Activated naive CD4-positive, alpha-beta T cell (primary cell): ENCODE measurements around the gene TRRAP.

Source experiments
- DNase-seq, 4 experiments: peaks; one replicate each; lab custom pipeline; 2025; lab: John Stamatoyannopoulos, UW

The TRRAP gene

GRCh38 chr7:98990356-98990755 lies 112.0 kb downstream of the TRRAP start:
- no peak for DNase-seq

- no peak for DNase-seq
These were observed 112.8 kb downstream of the TRRAP start for GRCh38 chr7:98991141-98991540.

- no peak for DNase-seq
These were observed 113.7 kb downstream of the TRRAP start for GRCh38 chr7:98992076-98992475.

- DNase-seq = no peak
These were observed 114.9 kb downstream of the TRRAP start for GRCh38 chr7:98993024-98993897.

GRCh38 chr7:98994046-98994944 lies 116.0 kb downstream of the TRRAP start:
- DNase-seq = no peak

- DNase-seq = no peak
These were observed 116.8 kb downstream of the TRRAP start for GRCh38 chr7:98995111-98995510.

GRCh38 chr7:98995523-98996149 lies 117.3 kb downstream of the TRRAP start:
- DNase-seq = no peak

- DNase-seq = no peak
These were observed 117.8 kb downstream of the TRRAP start for GRCh38 chr7:98996150-98996552.

- no peak for DNase-seq
These were observed 119.5 kb downstream of the TRRAP start for GRCh38 chr7:98997846-98998245.

- no peak for DNase-seq
These were observed 120.7 kb downstream of the TRRAP start for GRCh38 chr7:98998821-98999725.

GRCh38 chr7:99000196-99000903 lies 122.0 kb downstream of the TRRAP start:
- no peak for DNase-seq

GRCh38 chr7:99000904-99001465 lies 122.7 kb downstream of the TRRAP start:
- no peak for DNase-seq

GRCh38 chr7:99001482-99002147 lies 123.3 kb downstream of the TRRAP start:
- no peak for DNase-seq

GRCh38 chr7:99002148-99002826 lies 124.0 kb downstream of the TRRAP start:
- DNase-seq = no peak

GRCh38 chr7:99002827-99003212 lies 124.5 kb downstream of the TRRAP start:
- DNase-seq = no peak

GRCh38 chr7:99003419-99003818 lies 125.1 kb downstream of the TRRAP start:
- DNase-seq = no peak

GRCh38 chr7:99004216-99004615 lies 125.9 kb downstream of the TRRAP start:
- no peak for DNase-seq

GRCh38 chr7:99004781-99005500 lies 126.6 kb downstream of the TRRAP start:
- no peak for DNase-seq

GRCh38 chr7:99005776-99006175 lies 127.4 kb downstream of the TRRAP start:
- no peak for DNase-seq
